K562 (cell line): ENCODE results near the gene DNAJC30. TPM values are rescaled to one million over a fixed set of nuclear protein-coding genes. Genes with fewer than 3 reads are reported as not detected.
"Not testable (repeated sequence)": the region's sequence is repeated elsewhere in the genome, so short reads cannot be mapped to it uniquely, and the experiment has no call there.

Source experiments
- ATAC-seq: fragments of 200-7000 bp; cut with Tn5 transposase; 3 replicates; pipeline ENCODE4 v1.9.1; 2020; ENCODE audit warnings: moderate library complexity
- BruUV-seq: library from RNA; stranded (reverse); fragments of 400-500 nt; replicated peaks from 2 replicates; lab custom pipeline; 2021; lab: Mats Ljungman, UMichigan
- CTCF ChIA-PET: fragments of 300-600 bp; formaldehyde crosslinking; extraction: SDS; loops from one replicate; lab custom pipeline; 2021; ENCODE audit warnings: low intra/inter-chr PET ratio; lab: Yijun Ruan, JAX
- POLR2A ChIA-PET: fragments of 300-600, 350-650 bp; sonication (Branson Sonifier 250); formaldehyde crosslinking; extraction: SDS; loops from one replicate; lab custom pipeline; 2021; ENCODE audit warnings: antibody characterized with exemption, inconsistent platforms; lab: Yijun Ruan, JAX
- DNase-seq, 4 experiments: peaks; one replicate each; pipeline versions ENCODE4 v3.0.0 to v3.0.0-alpha.2; 2011 to 2018; ENCODE audit warnings: low spot score in 3 of 4, mixed read lengths in 3 of 4; ENCODE audit errors: extremely low read depth in 1 of 4
- FAIRE-seq: peaks from 2 replicates; lab custom pipeline; 2011; peaks lifted over from hg19 to GRCh38; lab: Jason Lieb, UNC
- H2AFZ ChIP-seq: 2 replicates; pipeline ENCODE4 v1.6.0; 2011; ENCODE audit warnings: low read depth, low read length, control low read depth, inconsistent platforms
- H3K27ac ChIP-seq: fragments of 200-600 bp; 3 replicates; pipeline ENCODE4 v1.8.0; 2011; ENCODE audit warnings: low read depth, mild to moderate bottlenecking, control low read depth, inconsistent platforms, low read length, moderate library complexity, mixed read lengths; ENCODE audit errors: extremely low read depth
- H3K27me3 ChIP-seq, 2 experiments: fragments of 300-600 bp in 1 of 2; 2 replicates in 1 of 2; 3 replicates in 1 of 2; pipeline versions ENCODE4 v1.6.0 to v1.8.0; 2011; ENCODE audit warnings: inconsistent platforms in 2 of 2, low read length in 2 of 2, mild to moderate bottlenecking in 1 of 2, mixed read lengths in 1 of 2, moderate library complexity in 1 of 2; ENCODE audit not compliant: control insufficient read depth in 2 of 2, insufficient read depth in 2 of 2
- H3K36me3 ChIP-seq: fragments of 300-600 bp; 3 replicates; pipeline ENCODE4 v1.8.0; 2011; ENCODE audit warnings: mild to moderate bottlenecking, low read length, inconsistent platforms; ENCODE audit not compliant: control insufficient read depth, insufficient read depth
- H3K4me1 ChIP-seq, 2 experiments: fragments of 200-600 bp in 1 of 2; replicated peaks in 1 of 2; 2 replicates in 1 of 2; 3 replicates in 1 of 2; pipeline versions ENCODE4 v1.5.1 to v1.8.0; 2011; ENCODE audit warnings: inconsistent platforms in 2 of 2, low read length in 2 of 2, mild to moderate bottlenecking in 1 of 2, mixed read lengths in 1 of 2, moderate library complexity in 1 of 2; ENCODE audit not compliant: control insufficient read depth in 2 of 2, insufficient read depth in 2 of 2
- H3K4me2 ChIP-seq: 2 replicates; pipeline ENCODE4 v1.6.1; 2011; ENCODE audit warnings: low read length, control low read depth, inconsistent platforms, mixed read lengths; ENCODE audit not compliant: insufficient read depth
- H3K4me3 ChIP-seq: fragments of 200-600 bp; sonication (generic), shearing (Covaris generic); 2 replicates; pipeline ENCODE4 v1.5.1; 2016; ENCODE audit warnings: control low read depth, inconsistent platforms
- H3K79me2 ChIP-seq: fragments of 200-600 bp; 3 replicates; pipeline ENCODE4 v1.8.0; 2011; ENCODE audit warnings: low read length, inconsistent platforms; ENCODE audit not compliant: control insufficient read depth, insufficient read depth
- H3K9ac ChIP-seq, 2 experiments: 2 replicates each; pipeline versions ENCODE4 v1.6.0 to v1.6.1; 2011; ENCODE audit warnings: low read depth in 2 of 2, low read length in 2 of 2, control low read depth in 1 of 2, inconsistent platforms in 1 of 2, mild to moderate bottlenecking in 1 of 2, mixed read lengths in 1 of 2; ENCODE audit not compliant: insufficient read depth in 1 of 2
- H3K9me1 ChIP-seq: one replicate; pipeline ENCODE4 v1.6.0; 2011; ENCODE audit warnings: inconsistent platforms, mild to moderate bottlenecking, low read length, moderate library complexity; ENCODE audit not compliant: control insufficient read depth, insufficient read depth
- H3K9me3 ChIP-seq: replicated peaks from 2 replicates; pipeline ENCODE4 v1.5.1; 2011; ENCODE audit warnings: low read depth, low read length, inconsistent platforms; ENCODE audit not compliant: control insufficient read depth, insufficient read depth
- H4K20me1 ChIP-seq: replicated peaks from 2 replicates; pipeline ENCODE4 v1.6.1; 2011; ENCODE audit warnings: low read length, inconsistent platforms, mixed read lengths; ENCODE audit not compliant: control insufficient read depth, insufficient read depth
- DNMT1 ChIP-seq: fragments of 450-650 bp; IDR thresholded peaks from 2 replicates; pipeline ENCODE4 v1.6.1; 2016; ENCODE audit warnings: antibody characterized with exemption, mild to moderate bottlenecking
- EP400 ChIP-seq: fragments of 450-650 bp; IDR thresholded peaks from 2 replicates; pipeline ENCODE4 v1.6.1; 2017; ENCODE audit warnings: antibody characterized with exemption, mild to moderate bottlenecking, moderate library complexity
- FOXA3 ChIP-seq, 2 experiments: fragments of 450-650 bp in 1 of 2; sonication (generic) in 1 of 2; formaldehyde crosslinking; IDR thresholded peaks in 1 of 2; conservative IDR thresholded peaks in 1 of 2; 2 replicates each; pipeline versions ENCODE4 v1.4.0 to v1.8.0; 2020 to 2022; ENCODE audit warnings: mild to moderate bottlenecking in 2 of 2, missing genetic modification reagents in 1 of 2
- FOXJ3 ChIP-seq: sonication (generic); formaldehyde crosslinking; IDR thresholded peaks from 2 replicates; pipeline ENCODE4 v1.4.0; 2020; ENCODE audit warnings: mild to moderate bottlenecking, missing genetic modification reagents
- HDAC6 ChIP-seq: IDR thresholded peaks from 2 replicates; pipeline ENCODE4 v1.6.1; 2012; ENCODE audit warnings: low read depth, mild to moderate bottlenecking, control low read depth, inconsistent platforms, low read length, moderate library complexity
- KAT8 ChIP-seq: fragments of 450-650 bp; IDR thresholded peaks from 2 replicates; pipeline ENCODE4 v1.6.1; 2016; ENCODE audit warnings: low read depth, mild to moderate bottlenecking
- POLR2B ChIP-seq: fragments of 450-650 bp; IDR thresholded peaks from 2 replicates; pipeline ENCODE4 v1.6.1; 2018; ENCODE audit warnings: low read depth; ENCODE audit not compliant: partially characterized antibody
- RBM22 ChIP-seq: fragments of 200-400 bp; formaldehyde crosslinking; IDR thresholded peaks from 2 replicates; pipeline ENCODE4 v1.6.1; 2018; ENCODE audit warnings: low read length, low read depth; ENCODE audit not compliant: poor library complexity, severe bottlenecking
- SETDB1 ChIP-seq: IDR thresholded peaks from one replicate; pipeline ENCODE4 v1.6.1; 2012; ENCODE audit warnings: low read length, control low read depth, inconsistent platforms
- TBL1XR1 ChIP-seq, 2 experiments: IDR thresholded peaks; 2 replicates each; pipeline ENCODE4 v1.6.1; 2012; ENCODE audit warnings: improper control_type of control experiment in 2 of 2, low read length in 2 of 2, mild to moderate bottlenecking in 1 of 2
- ZNF143 ChIP-seq: sonication (generic); formaldehyde crosslinking; IDR thresholded peaks from 2 replicates; pipeline ENCODE4 v1.9.0; 2022; ENCODE audit warnings: mild to moderate bottlenecking, missing genetic modification reagents
- ZNF280B ChIP-seq: fragments of 250-450 bp; sonication (Bioruptor Pico); IDR thresholded peaks from 2 replicates; pipeline ENCODE4 v1.5.1; 2021; ENCODE audit warnings: mild to moderate bottlenecking
- ZNF431 ChIP-seq: sonication (generic); formaldehyde crosslinking; IDR thresholded peaks from 2 replicates; pipeline ENCODE4 v1.8.0; 2022; ENCODE audit warnings: mild to moderate bottlenecking, missing genetic modification reagents
- WGBS: fragments of 100-300 bp; shearing (Covaris generic); methylation state at CpG from one replicate; pipeline ENCODE4 v1.1.6; 2016; ENCODE audit warnings: low coverage, mixed read lengths; ENCODE audit not compliant: insufficient coverage; ENCODE audit errors: missing lambda C conversion rate; 5-methylcytosine and 5-hydroxymethylcytosine counted together
- in situ Hi-C: fragments of 300-500 bp; cut with MboI; formaldehyde crosslinking; loops from 4 replicates; pipeline ENCODE4 v1.15.0; 2018; ENCODE audit warnings: inconsistent platforms, mixed read lengths
- intact Hi-C: fragments of 100-400 bp; cut with micrococcal nuclease; formaldehyde crosslinking; loops from 2 replicates; pipeline ENCODE4 v1.14.2; 2022
- polyA plus RNA-seq, 8 experiments: library from polyadenylated mRNA; depleted of rRNA in 4 of 8; stranded (reverse) in 5 of 8; unstranded in 3 of 8; fragments of >200 nt; fragmentation: Nextera tagmentation in 2 of 8; fragmentation: Illumina TruSeq in 1 of 8; extraction: Ambion mirVana in 2 of 8; extraction: Trizol in 1 of 8; gene quantifications; 2 replicates each; pipeline versions ENCODE4 v1.2.1 to v1.2.3, GENCODE V29; 2011 to 2014; ENCODE audit warnings: inconsistent platforms in 1 of 8, missing spikeins in 1 of 8
- total RNA-seq, 7 experiments: library from RNA; depleted of rRNA in 6 of 7; stranded (reverse); fragments of >200 nt in 6 of 7; fragmentation: Illumina TruSeq in 2 of 7; extraction: Trizol in 2 of 7; gene quantifications; 2 replicates each; pipeline versions ENCODE4 v1.2.1 to v1.2.3, GENCODE V29; 2011 to 2021; ENCODE audit warnings: low replicate concordance in 1 of 7

Gene DNAJC30
- total and polyA plus RNA-seq, 9 of the 15 experiments (the other 6 are each of a cell fraction or from before 2014, with no cell fraction given): 1.1 to 11.3 (median 4.6) TPM

- TF ChIP-seq ZNF280B (CRISPR knock-in tag) (no peak), RBM22 (no peak), TBL1XR1 (IDR thresholded peaks at IDR 0.05; ENCODE audit: low read length in 2 of 2) (no peak), HDAC6 (no peak), ZNF143 (CRISPR knock-in tag) (no peak), EP400 (no peak), DNMT1 (no peak), POLR2B (no peak), SETDB1 (no peak), KAT8 (no peak), ZNF431 (CRISPR knock-in tag) (no peak), FOXJ3 (CRISPR knock-in tag) (no peak), FOXA3 (CRISPR knock-in tag; conservative IDR thresholded peaks at IDR 0.05 in 1 of 2, IDR thresholded peaks at IDR 0.05 in 1 of 2) (no peak)
Observed at GRCh38 chr7:73721377-73721817, 38.1 kb upstream of the DNAJC30 start (continued).

GRCh38 chr7:73720443-73720842, 37.2 kb upstream of the DNAJC30 start:
- H3K9ac ChIP-seq, DNase-seq, H3K27me3 ChIP-seq, CTCF ChIA-PET, H3K4me3 ChIP-seq, H2AFZ ChIP-seq, H3K9me3 ChIP-seq, H3K9me1 ChIP-seq, BruUV-seq, in situ Hi-C loops, intact Hi-C loops, H3K27ac ChIP-seq, H3K4me2 ChIP-seq, ATAC-seq, H3K36me3 ChIP-seq, FAIRE-seq: not testable (repeated sequence)
- 76% methylated on average over 7 of the region's 9 CpGs for WGBS
- Histone ChIP-seq H3K79me2 (peaks cover 10% of the 10 kb centered on the region; the same call in 2 of the 3 replicates), H4K20me1 (peaks cover 27% of the 10 kb centered on the region), H3K4me1 (peaks cover 17 to 46% of the 10 kb centered on the region in 2 experiments)
- POLR2A ChIA-PET: interaction anchor here (0.7 to 1.9 kb wide), 8 partner anchors 16 to 147 kb away, joined by 3 to 6 read pairs (median 4); no protein-coding TSS in a partner anchor
